ENCODE data around the gene GRXCR1. TPM values are rescaled to one million over a fixed set of nuclear protein-coding genes. Genes with fewer than 3 reads are reported as not detected.

Gene GRXCR1
- not detected for total RNA-seq (2021; fragmentation: NEBNext Ultra II Directional; extraction: Animal tissue kit (Norgen Biotek cat#: 25700))
- long read RNA-seq, result 0 reads

- TF ChIP-seq, protein P1, sequence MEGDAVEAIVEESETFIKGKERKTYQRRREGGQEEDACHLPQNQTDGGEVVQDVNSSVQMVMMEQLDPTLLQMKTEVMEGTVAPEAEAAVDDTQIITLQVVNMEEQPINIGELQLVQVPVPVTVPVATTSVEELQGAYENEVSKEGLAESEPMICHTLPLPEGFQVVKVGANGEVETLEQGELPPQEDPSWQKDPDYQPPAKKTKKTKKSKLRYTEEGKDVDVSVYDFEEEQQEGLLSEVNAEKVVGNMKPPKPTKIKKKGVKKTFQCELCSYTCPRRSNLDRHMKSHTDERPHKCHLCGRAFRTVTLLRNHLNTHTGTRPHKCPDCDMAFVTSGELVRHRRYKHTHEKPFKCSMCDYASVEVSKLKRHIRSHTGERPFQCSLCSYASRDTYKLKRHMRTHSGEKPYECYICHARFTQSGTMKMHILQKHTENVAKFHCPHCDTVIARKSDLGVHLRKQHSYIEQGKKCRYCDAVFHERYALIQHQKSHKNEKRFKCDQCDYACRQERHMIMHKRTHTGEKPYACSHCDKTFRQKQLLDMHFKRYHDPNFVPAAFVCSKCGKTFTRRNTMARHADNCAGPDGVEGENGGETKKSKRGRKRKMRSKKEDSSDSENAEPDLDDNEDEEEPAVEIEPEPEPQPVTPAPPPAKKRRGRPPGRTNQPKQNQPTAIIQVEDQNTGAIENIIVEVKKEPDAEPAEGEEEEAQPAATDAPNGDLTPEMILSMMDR (IDR thresholded peaks at IDR 0.05), result no peak
- H3K4me1 Mint-ChIP-seq (ENCODE audit: low read depth), result no peaks in the 10 kb centered on the region
- DNase-seq, result no peak
- H3K27me3 Mint-ChIP-seq (ENCODE audit: insufficient read depth), result no peaks in the 10 kb centered on the region
- H3K36me3 Mint-ChIP-seq (ENCODE audit: low read depth), result no peaks in the 10 kb centered on the region
- H3K9me3 Mint-ChIP-seq, result peaks cover 55% of the 10 kb centered on the region
- H3K4me3 Mint-ChIP-seq, result no peak within 1 kb of the TSS
- no peak within 1 kb of the TSS for H3K27ac Mint-ChIP-seq
Measured at GRCh38 chr4:42892413-42892812, at the start of gene GRXCR1. GRXCR1 (plus strand) TSS chr4:42892713; CDS start chr4:42893267, 554 bp downstream.

DNA sequence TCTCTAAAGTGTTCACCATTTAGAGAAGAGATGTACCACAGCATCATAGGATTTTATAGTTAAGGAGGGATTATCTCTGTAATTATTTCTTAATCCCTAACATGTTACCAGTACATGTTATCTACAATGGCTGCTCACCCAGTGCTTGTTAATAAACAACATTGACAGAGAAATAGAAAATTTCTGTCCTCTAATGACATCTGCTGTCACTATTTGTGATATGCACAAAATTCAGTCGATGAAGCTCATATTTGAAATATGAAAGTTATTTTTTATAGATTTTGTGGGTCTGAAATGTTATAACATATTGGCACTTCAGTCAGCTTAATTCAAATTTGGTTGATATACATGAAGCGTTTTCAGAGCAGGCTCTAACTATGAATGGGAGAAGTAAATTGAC, 48.8 kb upstream of the GRXCR1 start:
- H3K4me3 Mint-ChIP-seq, result no peak overlapping the region
- TF ChIP-seq, protein P1 (IDR thresholded peaks at IDR 0.05), result no peak
- H3K4me1 Mint-ChIP-seq (ENCODE audit: low read depth), result no peaks in the 10 kb centered on the region
- H3K9me3 Mint-ChIP-seq, result peaks cover 25% of the 10 kb centered on the region
- no peak overlapping the region for H3K27ac Mint-ChIP-seq
- no peak for DNase-seq
- no peaks in the 10 kb centered on the region for H3K27me3 Mint-ChIP-seq (ENCODE audit: insufficient read depth)
- no peaks in the 10 kb centered on the region for H3K36me3 Mint-ChIP-seq (ENCODE audit: low read depth)

DNA sequence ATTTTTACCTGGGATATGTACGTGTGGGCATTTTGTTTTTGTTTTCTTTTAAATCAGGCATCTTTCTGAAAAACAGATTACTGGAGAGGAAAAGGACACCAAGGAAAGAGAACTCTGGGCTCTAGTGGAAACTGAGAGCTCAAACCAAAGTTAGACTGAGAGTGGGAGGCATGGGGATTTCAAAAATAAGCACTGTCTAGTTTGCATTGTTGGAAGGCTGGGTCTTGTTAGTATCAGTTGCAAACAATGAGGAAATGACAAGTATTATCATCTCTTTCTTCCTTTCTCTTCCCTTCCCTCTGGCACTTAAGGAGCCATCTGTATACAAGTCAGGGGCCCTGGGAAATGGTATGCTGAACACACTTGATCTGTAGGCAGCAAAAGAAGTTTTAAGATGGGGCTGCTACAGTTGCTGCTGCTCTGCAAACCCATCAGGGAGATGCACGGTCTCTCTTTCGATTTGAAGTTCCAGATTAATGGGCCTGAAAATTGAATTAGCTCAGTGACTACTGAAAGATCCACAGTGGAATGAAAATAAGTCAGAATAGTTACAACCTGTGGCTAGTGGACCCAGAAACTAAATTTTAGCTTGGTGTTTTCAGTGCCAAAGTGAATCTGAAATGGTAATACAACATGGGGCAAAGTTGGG, 48.0 kb upstream of the GRXCR1 start:
- no peaks in the 10 kb centered on the region for H3K4me1 Mint-ChIP-seq (ENCODE audit: low read depth)
- H3K4me3 Mint-ChIP-seq, result no peak overlapping the region
- TF ChIP-seq, protein P1 (IDR thresholded peaks at IDR 0.05), result no peak
- H3K36me3 Mint-ChIP-seq (ENCODE audit: low read depth), result no peaks in the 10 kb centered on the region
- H3K27ac Mint-ChIP-seq, result no peak overlapping the region
- DNase-seq, result no peak
- H3K27me3 Mint-ChIP-seq (ENCODE audit: insufficient read depth), result no peaks in the 10 kb centered on the region
- peaks cover 33% of the 10 kb centered on the region for H3K9me3 Mint-ChIP-seq

GRCh38 chr4:42845586-42845985, 46.9 kb upstream of the GRXCR1 start:
- peaks cover 44% of the 10 kb centered on the region for H3K9me3 Mint-ChIP-seq
- H3K27ac Mint-ChIP-seq, result no peak overlapping the region
- no peak for DNase-seq
- H3K27me3 Mint-ChIP-seq (ENCODE audit: insufficient read depth), result no peaks in the 10 kb centered on the region
- no peaks in the 10 kb centered on the region for H3K4me1 Mint-ChIP-seq (ENCODE audit: low read depth)
- no peak overlapping the region for H3K4me3 Mint-ChIP-seq
- H3K36me3 Mint-ChIP-seq (ENCODE audit: low read depth), result no peaks in the 10 kb centered on the region
- TF ChIP-seq, protein P1 (IDR thresholded peaks at IDR 0.05), result no peak

DNA sequence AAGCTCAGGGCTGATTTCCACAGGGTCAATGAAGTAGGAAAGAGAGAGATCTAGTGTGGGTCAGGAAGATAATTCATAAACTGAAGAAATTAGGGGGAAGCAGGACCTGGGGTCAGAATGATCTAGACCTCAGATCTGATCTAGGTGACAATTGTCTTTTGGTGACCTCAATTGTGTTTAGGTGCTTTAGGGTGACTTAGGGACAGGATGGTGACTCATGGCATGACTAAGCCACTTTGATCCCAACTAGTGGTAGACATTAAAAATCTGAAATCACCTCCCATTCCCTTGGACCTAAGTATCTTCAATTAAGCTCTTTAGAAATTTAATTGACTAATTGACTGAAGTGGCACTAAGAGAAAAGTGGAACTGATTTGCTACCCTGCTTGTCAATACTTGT, 36.7 kb upstream of the GRXCR1 start:
- no peaks in the 10 kb centered on the region; the same call in 1 of the 2 replicates for H3K27me3 Mint-ChIP-seq (ENCODE audit: insufficient read depth)
- peaks cover 11% of the 10 kb centered on the region; the same call in 1 of the 2 replicates for H3K9me3 Mint-ChIP-seq
- H3K4me3 Mint-ChIP-seq, result no peak overlapping the region
- TF ChIP-seq, protein P1 (IDR thresholded peaks at IDR 0.05), result no peak
- no peaks in the 10 kb centered on the region for H3K36me3 Mint-ChIP-seq (ENCODE audit: low read depth)
- no peak for DNase-seq
- no peaks in the 10 kb centered on the region for H3K4me1 Mint-ChIP-seq (ENCODE audit: low read depth)
- H3K27ac Mint-ChIP-seq, result no peak overlapping the region

Data from HFFc6 (cell line).